GM19351 (cell line): ENCODE data around the gene RNF208.

Source experiments
- ATAC-seq: cut with Tn5 transposase; IDR thresholded peaks from one replicate; pipeline ENCODE4 v1.9.1; 2021; ENCODE audit warnings: mild to moderate bottlenecking, moderate library complexity; ENCODE audit not compliant: unreplicated experiment

The RNF208 gene

DNA sequence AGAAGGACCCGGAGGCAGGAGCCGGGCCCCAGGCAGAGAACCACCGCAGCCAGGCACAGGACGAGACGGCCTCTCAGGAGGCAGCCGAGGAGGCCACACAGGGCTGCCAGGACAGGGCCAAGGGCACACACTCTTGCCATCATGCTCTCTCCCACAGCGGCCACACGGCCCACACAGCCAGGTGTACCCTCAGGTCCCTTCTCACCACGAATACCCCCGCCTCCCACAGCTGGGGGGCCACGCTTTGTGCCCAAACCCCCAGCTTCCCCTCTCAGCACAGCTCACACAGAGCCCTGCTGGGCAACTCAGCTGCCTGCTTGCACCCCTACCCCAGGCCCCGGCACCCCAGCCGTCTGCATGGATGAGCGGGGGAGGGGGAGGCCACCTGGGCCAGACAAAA is 28.3 kb downstream of the RNF208 start:
- no peak for ATAC-seq

GRCh38 chr9:137192859-137193258 is 29.2 kb downstream of the RNF208 start:
- no peak for ATAC-seq

GRCh38 chr9:137192448-137192780 is 29.6 kb downstream of the RNF208 start:
- no peak for ATAC-seq

- no peak for ATAC-seq
These were observed 30.2 kb downstream of the RNF208 start for GRCh38 chr9:137191691-137192447.

DNA sequence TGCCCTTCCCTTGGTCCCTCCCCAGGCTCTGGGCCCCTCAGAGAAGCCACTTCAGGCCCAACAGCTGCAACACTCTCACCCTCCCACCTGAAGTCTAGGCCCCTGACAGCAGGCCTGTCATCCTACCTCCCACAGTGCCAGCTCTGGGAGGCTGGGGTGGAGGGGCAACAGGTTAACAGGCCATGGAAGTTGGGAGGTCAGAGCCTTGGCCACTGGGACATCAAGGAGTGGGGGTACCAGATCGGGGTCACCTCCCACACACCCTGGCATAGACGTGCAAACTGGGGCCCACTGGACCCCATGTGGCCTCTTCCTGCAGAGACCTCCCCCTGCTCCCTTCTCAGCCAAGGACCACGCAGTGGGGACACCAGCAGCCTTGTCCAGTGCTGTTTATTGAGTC is 30.8 kb downstream of the RNF208 start:
- no peak for ATAC-seq

DNA sequence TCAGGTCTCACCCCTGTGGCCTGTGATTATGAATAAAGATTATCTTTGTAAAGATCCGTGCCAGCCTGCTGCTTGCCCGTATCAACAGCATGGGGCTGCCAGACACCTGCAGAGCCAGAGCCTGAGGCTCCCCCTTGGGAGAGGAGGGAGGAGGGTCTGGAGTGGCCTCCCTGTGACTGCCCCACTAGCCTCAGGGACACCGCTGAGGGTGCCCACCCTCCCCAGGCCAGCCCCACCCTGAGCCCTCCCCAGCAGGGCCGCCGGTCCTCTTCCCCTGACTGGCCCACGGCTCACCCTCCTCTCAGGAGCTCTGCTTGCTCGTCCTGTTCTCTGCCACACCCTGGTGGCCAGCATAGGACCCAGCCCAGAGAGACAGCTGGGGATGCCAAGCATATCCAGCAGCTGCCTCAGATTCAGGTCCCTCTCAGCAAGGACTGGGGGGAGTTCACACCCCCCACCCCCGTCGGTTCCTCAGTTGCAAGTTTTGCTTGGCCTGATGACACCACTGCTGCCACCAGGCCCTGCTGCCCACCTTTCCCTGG is 31.7 kb downstream of the RNF208 start:
- ATAC-seq: no peak

GRCh38 chr9:137189297-137190295 is 32.4 kb downstream of the RNF208 start:
- no peak for ATAC-seq

- ATAC-seq: peak; percentile 82
These were observed 33.3 kb downstream of the RNF208 start, which contains the start of the genes ANAPC2 and SSNA1 for GRCh38 chr9:137188490-137189296. Gene ANAPC2, minus strand, starts transcription at chr9:137188560. Its CDS starts 28 bp downstream, at chr9:137188532. Gene SSNA1, plus strand, starts transcription at chr9:137188676. Its CDS starts 51 bp downstream, at chr9:137188727.

DNA sequence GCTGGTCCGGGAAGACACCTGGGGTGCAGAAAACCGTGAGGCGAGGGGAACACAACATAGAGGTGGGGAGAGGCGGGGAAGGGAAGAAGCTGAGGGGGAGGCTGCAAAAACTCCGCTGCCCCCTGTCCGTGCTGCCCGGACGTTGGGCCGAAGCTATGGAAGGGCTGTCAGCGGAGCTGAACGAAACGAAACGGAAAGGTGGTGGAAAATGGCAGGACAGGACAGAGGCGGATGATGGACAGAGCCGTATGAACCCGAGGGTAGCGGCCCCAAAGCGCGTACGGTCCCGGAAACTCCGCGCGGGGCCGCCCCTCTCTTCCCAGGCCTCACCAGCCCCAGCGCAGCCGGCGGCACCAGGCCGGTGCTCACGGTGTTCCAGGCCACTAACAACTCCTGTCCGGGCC is 34.0 kb downstream of the RNF208 start:
- no peak for ATAC-seq

- no peak for ATAC-seq
These were observed 34.7 kb downstream of the RNF208 start for GRCh38 chr9:137187386-137187785.

GRCh38 chr9:137186385-137186784 is 35.7 kb downstream of the RNF208 start:
- ATAC-seq: no peak

GRCh38 chr9:137185921-137186320 is 36.1 kb downstream of the RNF208 start:
- ATAC-seq: no peak

GRCh38 chr9:137184881-137185660 is 37.0 kb downstream of the RNF208 start:
- ATAC-seq: no peak

DNA sequence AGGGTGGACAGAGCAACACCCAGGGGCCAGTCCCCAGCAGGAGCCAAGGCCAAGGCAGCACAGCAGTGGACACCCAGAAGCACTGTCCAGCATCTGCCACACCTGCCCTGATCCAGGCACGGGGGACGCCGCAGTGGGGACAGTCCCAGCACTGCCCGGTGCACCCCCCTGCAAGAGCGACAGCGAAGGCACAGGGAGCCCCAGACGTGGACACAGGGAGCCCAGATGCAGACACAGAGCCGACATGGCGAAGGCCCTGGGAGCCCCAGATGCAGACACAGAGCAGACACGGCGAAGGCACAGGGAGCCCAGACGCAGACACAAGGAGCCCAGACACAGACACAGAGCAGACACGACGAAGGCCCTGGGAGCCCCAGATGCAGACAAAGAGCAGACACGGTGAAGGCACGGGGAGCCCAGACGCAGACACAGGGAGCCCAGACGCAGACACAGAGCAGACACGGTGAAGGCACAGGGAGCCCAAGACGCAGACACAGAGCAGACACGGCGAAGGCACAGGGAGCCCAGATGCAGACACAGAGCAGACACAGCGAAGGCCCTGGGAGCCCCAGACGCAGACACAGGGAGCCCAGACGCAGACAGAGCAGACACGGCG is 38.0 kb downstream of the RNF208 start:
- no peak for ATAC-seq

DNA sequence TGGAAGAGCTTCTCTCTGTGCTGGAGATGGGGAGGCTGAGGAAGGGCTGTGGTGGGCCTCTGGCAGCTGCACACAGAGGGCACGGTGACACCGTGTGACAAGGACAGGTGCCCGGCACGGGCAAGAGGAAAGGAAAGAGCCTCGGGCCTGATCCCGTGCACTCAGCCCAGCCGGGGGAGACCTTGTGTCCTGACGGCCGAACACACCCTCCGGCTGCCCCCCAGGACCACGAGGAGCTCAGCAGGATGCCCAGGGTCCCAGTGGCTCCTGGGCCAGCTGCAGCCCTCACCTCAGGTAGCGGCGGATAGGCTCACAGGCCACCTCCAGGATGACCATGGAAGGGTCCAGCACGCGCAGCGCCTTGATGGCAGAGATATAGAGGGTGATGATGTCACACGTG is 39.2 kb downstream of the RNF208 start:
- ATAC-seq: no peak

GRCh38 chr9:137181680-137182079 is 40.4 kb downstream of the RNF208 start:
- no peak for ATAC-seq

GRCh38 chr9:137180491-137180890 is 41.5 kb downstream of the RNF208 start:
- no peak for ATAC-seq

GRCh38 chr9:137179761-137180160 is 42.3 kb downstream of the RNF208 start:
- ATAC-seq: no peak

GRCh38 chr9:137178939-137179630 is 43.0 kb downstream of the RNF208 start:
- no peak for ATAC-seq
